Activated naive CD4-positive, alpha-beta T cell treated with anti-CD3 and anti-CD28 coated beads, Interleukin-2, amount 50 U/mL, for 16 hours (primary cell): Measurements from ENCODE around the gene MAOA.
"Not testable (repeated sequence)": the region's sequence is repeated elsewhere in the genome, so short reads cannot be mapped to it uniquely, and the experiment has no call there.

ENCODE experiments used
- DNase-seq: peaks from one replicate; pipeline ENCODE4 v3.0.0-alpha.2; 2020

MAOA gene

DNA sequence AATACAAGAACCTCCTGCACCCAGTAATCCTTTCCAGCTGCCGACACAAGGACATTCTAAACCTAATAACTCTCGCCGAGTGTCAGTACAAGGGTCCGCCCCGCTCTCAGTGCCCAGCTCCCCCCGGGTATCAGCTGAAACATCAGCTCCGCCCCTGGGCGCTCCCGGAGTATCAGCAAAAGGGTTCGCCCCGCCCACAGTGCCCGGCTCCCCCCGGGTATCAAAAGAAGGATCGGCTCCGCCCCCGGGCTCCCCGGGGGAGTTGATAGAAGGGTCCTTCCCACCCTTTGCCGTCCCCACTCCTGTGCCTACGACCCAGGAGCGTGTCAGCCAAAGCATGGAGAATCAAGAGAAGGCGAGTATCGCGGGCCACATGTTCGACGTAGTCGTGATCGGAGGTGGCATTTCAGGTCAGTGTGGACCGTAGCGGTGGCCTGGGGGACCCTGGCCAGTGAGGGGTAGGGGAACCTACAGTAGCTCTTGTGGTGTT, at the start of gene MAOA:
Gene MAOA (plus strand): TSS at position 295 of the 490 bp plus-strand sequence. CDS start 43 bp downstream, at position 338.
- DNase-seq = peak; percentile 32

- no peak for DNase-seq
Measured at GRCh38 chrX:43612400-43612799, 43.7 kb upstream of the MAOA start.

DNA sequence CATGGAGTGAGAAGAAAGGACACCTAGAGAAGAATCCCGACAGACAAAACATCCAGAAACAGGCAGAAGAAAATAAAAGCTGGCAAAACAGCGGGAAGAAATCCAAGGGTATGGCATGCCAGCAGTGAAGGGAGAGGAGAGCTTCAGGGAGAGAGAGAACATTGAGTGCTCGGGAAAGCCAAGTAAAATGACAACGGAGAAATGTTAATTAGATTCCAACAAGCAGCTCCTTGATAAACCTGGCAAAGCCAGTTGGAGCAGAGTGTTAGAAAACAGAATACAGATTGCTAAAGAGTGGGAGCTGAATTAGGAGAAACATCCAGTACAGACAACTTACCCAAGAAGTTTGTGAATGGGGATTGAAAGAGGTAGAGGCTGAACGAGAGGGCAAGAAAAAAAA, 40.4 kb upstream of the MAOA start:
- no peak for DNase-seq

DNA sequence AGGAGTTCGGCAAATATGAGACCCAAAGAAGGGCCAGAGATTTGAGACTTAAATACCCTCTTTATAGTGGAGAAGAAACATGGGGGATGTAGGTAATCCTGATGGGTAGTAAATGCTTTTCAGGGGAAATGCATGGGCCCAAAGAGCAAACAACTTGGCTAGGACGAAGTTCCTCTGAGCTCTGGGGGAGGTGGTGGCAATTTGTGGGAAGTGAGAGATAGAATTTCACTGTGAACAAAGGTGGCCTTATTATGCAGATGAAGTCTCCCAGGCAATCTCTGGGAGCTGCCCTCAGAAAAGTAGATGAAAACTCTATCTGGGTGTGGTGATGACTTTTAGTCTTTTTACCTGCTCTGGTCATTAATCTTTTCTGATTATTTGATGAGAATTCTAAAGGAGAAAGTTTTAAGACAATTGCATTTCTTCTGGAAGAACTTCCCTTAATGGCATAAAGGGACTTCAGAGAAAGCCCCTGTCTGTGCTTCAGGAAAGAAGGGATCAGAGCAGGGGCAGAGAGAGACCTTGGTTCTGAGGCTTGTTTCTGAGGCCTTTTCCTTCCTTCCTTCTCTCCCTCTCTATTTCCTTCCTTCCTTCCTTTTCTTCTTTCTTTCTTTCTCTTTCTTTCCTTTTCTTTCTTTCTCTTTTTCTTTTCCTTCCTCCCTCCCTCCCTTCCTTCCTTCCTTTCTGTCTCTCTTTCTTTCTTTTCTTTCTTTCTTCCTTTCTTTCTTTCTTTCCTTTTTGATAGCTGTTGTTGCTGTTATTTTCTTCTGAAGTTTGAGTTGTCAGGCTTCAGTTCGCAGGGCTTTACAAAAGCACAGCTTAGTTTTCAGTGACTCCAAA, 37.5 kb upstream of the MAOA start:
- no peak for DNase-seq

DNA sequence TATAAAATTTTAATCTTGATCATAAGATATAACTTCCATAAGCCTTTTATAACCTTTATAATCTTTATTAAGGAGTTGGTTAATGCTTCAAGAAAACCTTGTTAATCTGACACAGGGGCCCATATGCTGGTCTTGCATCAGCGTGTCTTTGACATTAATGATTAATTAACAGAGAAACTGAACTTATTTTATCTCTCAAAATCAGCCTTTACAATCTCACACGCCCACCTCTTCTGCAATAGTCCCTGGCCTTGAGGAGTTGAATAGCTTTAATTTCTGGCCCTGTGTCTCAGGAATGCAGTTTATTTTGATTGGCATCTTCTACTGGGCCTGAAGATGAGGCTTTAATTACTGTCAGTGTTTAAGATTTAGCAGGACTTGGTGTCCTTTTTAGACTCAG, 36.2 kb upstream of the MAOA start:
- not testable (repeated sequence) for DNase-seq

- DNase-seq = no peak
Measured at GRCh38 chrX:43627147-43627546, 29.0 kb upstream of the MAOA start.

DNA sequence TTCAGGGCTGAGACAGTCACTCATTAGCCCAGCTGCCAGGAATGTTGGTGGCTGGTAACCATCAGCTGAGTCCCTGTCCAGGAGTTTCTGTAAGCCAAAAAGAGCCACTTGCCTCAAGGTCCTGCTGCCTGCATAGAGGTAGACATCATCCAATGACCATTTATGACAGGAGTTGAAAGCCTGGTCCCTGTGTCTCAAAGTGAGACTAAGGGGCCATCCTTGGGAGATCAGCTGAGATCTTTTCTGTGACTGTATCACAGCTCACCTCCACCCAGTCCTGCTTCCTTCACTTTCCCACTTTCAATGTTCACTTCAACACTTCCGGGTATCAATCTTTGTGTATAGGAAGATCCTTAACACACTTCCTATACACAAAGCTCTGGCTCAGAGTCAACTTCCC, 28.4 kb upstream of the MAOA start:
- DNase-seq = no peak

GRCh38 chrX:43629229-43629628, 26.9 kb upstream of the MAOA start:
- DNase-seq = no peak

GRCh38 chrX:43631841-43632240, 24.3 kb upstream of the MAOA start:
- no peak for DNase-seq

DNA sequence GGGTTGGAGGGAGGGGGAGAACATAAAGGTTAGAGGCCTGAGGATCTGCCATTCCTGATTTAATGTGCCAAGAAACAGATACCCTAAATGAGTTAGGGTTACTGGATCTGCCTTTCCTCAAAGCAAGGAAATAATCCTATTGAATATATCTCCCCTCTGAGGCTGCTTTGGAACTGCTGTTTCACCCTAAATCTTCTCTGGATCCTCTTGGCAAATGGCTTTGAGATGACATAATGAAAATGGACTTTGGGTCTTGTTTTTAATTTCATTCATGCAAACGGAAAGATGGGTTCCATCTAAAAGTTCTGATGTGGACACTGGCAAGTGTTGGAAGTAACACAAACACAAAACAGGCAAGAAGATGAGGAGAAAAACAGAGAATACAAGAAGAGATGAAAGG, 23.0 kb upstream of the MAOA start:
- no peak for DNase-seq

DNA sequence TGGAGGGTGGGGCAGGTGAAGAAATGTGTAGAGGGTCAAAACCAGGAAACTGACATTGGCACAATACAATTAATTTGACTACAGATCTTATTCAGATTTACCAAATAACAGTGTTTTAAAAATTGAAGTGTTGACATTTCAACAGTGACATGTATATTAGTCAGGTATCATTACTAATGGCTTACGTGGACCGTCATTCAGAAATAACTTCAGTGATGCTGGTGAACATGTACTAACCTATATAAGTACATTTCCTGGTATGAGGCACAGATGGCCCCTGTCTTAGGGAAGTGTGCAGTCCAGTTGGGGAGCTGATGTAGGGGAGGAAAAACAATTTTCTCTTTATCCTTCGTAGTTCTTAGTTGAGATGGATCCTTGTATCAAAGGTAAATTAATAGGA, 22.3 kb upstream of the MAOA start:
- DNase-seq = no peak

- no peak for DNase-seq
Measured at GRCh38 chrX:43640482-43640881, 15.6 kb upstream of the MAOA start.

DNA sequence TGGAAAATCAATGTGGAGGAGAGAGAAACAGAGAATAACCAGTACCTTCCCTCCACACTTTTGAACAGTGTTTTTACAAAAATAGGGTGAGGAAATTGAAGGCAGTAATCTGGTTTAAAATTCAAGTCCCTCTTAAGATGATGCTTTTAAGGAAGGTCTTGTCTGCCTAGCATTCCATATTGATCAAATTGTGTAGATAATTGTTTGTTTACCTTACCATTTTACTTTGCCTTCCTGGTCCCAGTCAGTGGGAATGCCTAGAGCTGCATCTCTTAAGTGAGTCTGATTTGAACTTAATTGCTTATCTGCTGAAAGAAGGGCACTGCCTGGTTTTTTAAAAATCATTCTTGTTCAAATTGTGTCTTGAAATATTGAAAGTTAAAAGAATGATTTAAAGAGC, 14.4 kb upstream of the MAOA start:
- no peak for DNase-seq

- DNase-seq = no peak
Measured at GRCh38 chrX:43643201-43643600, 12.9 kb upstream of the MAOA start.

DNA sequence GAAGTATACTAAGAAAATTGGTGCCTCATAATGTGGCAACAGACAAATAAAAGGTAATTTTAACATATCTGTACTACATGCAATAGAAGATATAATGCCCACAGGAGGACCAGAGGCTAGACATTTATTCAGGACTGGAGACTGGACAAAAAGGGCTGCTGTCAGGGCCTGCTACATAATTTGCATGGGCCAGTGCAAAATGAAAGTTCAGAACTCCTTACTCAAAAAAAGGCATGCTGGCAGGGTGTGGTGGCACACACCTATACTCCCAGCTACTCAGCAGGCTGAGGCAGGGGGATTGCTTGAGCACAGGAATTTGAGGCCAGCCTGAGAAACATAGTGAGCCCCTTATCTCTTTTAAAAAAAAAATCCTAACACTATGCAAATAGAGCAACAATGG, 12.4 kb upstream of the MAOA start:
- DNase-seq = no peak

- DNase-seq = no peak
Measured at GRCh38 chrX:43644124-43644701, 11.9 kb upstream of the MAOA start.

DNA sequence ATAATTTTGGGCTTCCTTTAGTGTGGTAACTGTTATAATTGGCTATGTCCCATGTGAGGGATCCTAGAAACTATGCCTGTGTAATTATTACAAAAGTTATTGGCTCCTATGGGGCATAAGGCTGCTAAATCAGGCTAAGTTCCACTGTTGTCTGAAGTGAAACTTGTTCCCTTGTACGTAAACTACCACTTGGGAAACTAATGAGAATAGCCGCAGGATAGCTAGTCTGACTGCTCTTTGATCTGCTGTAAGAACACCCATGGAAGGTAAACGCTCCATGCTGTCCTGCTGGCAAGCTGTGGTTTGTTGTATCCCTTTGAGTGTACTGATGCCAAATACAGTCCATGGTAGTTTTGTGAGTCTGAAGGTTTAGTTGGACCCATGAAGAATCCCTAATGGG, 9.3 kb upstream of the MAOA start:
- no peak for DNase-seq

DNA sequence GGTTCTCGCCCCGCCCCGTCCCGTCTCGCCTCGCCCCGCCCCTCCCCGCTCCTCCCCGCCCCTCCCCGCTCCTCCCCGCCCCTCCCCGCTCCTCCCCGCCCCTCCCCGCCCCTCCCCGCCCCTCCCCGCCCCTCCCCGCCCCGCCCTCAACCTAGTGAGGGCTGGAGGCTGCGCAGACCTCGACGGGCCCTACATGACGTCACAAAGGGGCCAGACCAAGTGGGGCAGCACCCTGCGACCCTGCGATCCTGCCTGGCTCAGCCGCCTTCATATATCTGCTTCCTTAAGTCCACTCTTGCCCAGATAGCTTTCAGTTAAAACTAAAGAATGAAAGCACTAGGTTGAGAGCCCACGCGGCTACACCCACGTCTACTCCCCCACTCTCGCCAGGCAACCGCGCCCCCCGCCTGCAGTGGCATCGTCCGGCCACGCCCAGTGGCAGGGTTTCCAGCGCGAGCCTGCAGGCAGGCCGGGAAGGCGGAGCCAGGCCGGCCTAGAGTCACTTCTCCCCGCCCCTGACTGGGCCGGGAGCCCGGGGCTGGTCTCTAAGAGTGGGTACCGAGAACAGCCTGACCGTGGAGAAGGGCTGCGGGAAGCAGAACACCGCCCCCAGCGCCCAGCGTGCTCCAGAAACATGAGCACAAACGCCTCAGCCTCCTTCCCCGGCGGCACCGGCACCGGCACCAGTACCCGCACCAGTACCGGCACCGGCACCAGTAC, 1.5 kb upstream of the MAOA start:
- DNase-seq = peak; percentile 84

- peak; percentile 19 for DNase-seq
Measured at GRCh38 chrX:43655151-43656004, 721 bp upstream of the MAOA start.

- DNase-seq = no peak
Measured at GRCh38 chrX:43657671-43658070, 1.6 kb downstream of the MAOA start.

GRCh38 chrX:43661521-43662240, 5.6 kb downstream of the MAOA start:
- DNase-seq = no peak

DNA sequence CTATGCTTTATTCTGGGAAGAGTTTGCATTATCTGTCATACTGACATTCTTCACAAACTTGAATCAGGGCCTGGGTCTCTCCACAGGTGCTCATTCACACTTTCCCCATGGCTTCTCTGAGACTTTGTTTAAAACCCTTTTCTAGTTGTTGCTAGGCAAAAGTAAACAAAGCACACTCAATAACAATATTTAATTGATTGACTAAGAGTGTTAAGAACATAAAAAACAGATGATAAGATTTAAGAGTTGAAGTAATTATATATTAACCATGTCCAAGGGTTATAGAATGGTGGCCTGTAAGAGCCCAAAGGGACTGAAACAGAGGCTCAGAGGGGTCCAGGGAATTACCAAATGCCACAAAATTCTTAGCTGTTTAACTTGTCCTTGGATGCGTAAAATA, 7.1 kb downstream of the MAOA start:
- DNase-seq = no peak
